IMR-90 (cell line): ENCODE data around the gene OR2AJ1. TPM values are rescaled to one million over a fixed set of nuclear protein-coding genes. Genes with fewer than 3 reads are reported as not detected.

Source experiments
- ATAC-seq: fragments of 200-7000 bp; cut with Tn5 transposase; 2 replicates; pipeline ENCODE4 v1.9.1; 2020; ENCODE audit warnings: low read depth, mild to moderate bottlenecking, moderate library complexity
- BruUV-seq: library from RNA; stranded (reverse); fragments of 400-500 nt; replicated peaks from 2 replicates; lab custom pipeline; 2021; lab: Mats Ljungman, UMichigan
- CTCF ChIA-PET: fragments of 300-600 bp; formaldehyde crosslinking; extraction: SDS; loops from one replicate; lab custom pipeline; 2021; ENCODE audit warnings: antibody characterized with exemption; lab: Yijun Ruan, JAX
- POLR2A ChIA-PET: fragments of 300-600 bp; sonication (Branson Sonifier 250); formaldehyde crosslinking; loops from one replicate; lab custom pipeline; 2022; ENCODE audit warnings: antibody characterized with exemption; ENCODE audit not compliant: unreplicated experiment; lab: Charles Lee
- DNase-seq: peaks from one replicate; pipeline ENCODE4 v3.0.0; 2013
- H2AFZ ChIP-seq: replicated peaks from 2 replicates; pipeline ENCODE3; 2013; ENCODE audit warnings: low read length, mild to moderate bottlenecking; ENCODE audit not compliant: poor library complexity
- H2AK5ac ChIP-seq: 2 replicates; pipeline ENCODE4 v1.6.1; 2013; ENCODE audit warnings: low read depth, low read length, inconsistent platforms
- H2AK9ac ChIP-seq: replicated peaks from 2 replicates; pipeline ENCODE3; 2013; ENCODE audit warnings: mild to moderate bottlenecking, low read depth, low read length, moderate library complexity; ENCODE audit not compliant: poor library complexity
- H2BK120ac ChIP-seq: 2 replicates; pipeline ENCODE4 v1.6.1; 2013; ENCODE audit warnings: low read depth, low read length, inconsistent platforms
- H2BK15ac ChIP-seq: 3 replicates; pipeline ENCODE4 v1.6.1; 2013; ENCODE audit warnings: low read depth, low read length, inconsistent platforms
- H2BK20ac ChIP-seq: 2 replicates; pipeline ENCODE4 v1.6.1; 2013; ENCODE audit warnings: low read depth, mild to moderate bottlenecking, inconsistent platforms, low read length, moderate library complexity
- H2BK5ac ChIP-seq: 2 replicates; pipeline ENCODE4 v1.6.1; 2013; ENCODE audit warnings: mild to moderate bottlenecking, low read depth, low read length, inconsistent platforms; ENCODE audit not compliant: poor library complexity, severe bottlenecking
- H3K14ac ChIP-seq: replicated peaks from 2 replicates; pipeline ENCODE4 v1.6.1; 2013; ENCODE audit warnings: low read depth, low read length, inconsistent platforms
- H3K18ac ChIP-seq: 2 replicates; pipeline ENCODE4 v1.6.1; 2013; ENCODE audit warnings: low read depth, low read length, control low read depth
- H3K23ac ChIP-seq: 2 replicates; pipeline ENCODE4 v1.6.1; 2013; ENCODE audit warnings: low read depth, low read length, inconsistent platforms
- H3K27ac ChIP-seq: 2 replicates; pipeline ENCODE4 v1.5.1; 2013; ENCODE audit warnings: mild to moderate bottlenecking, control low read depth, low read length; ENCODE audit not compliant: insufficient read depth
- H3K27me3 ChIP-seq: 2 replicates; pipeline ENCODE4 v1.6.1; 2013; ENCODE audit warnings: low read length; ENCODE audit not compliant: control insufficient read depth, insufficient read depth
- H3K36me3 ChIP-seq: 2 replicates; pipeline ENCODE4 v1.6.1; 2013; ENCODE audit warnings: low read length, mixed read lengths; ENCODE audit not compliant: control insufficient read depth, insufficient read depth
- H3K4ac ChIP-seq: 2 replicates; pipeline ENCODE4 v1.6.1; 2013; ENCODE audit warnings: low read depth, low read length, inconsistent platforms
- H3K4me1 ChIP-seq: 2 replicates; pipeline ENCODE4 v1.6.1; 2013; ENCODE audit warnings: low read length, mixed read lengths; ENCODE audit not compliant: control insufficient read depth, insufficient read depth
- H3K4me2 ChIP-seq: 2 replicates; pipeline ENCODE4 v1.6.1; 2013; ENCODE audit warnings: low read depth, mild to moderate bottlenecking, control low read depth, low read length, moderate library complexity
- H3K4me3 ChIP-seq: 2 replicates; pipeline ENCODE4 v1.5.1; 2013; ENCODE audit warnings: low read depth, mild to moderate bottlenecking, control low read depth, low read length, moderate library complexity; ENCODE audit not compliant: insufficient read depth
- H3K56ac ChIP-seq: 2 replicates; pipeline ENCODE4 v1.6.1; 2013; ENCODE audit warnings: low read length, inconsistent platforms; ENCODE audit not compliant: insufficient read depth; ENCODE audit errors: extremely low read depth
- H3K79me1 ChIP-seq, 2 experiments: 2 replicates each; pipeline ENCODE4 v1.6.1; 2013; ENCODE audit warnings: low read length in 2 of 2, inconsistent platforms in 1 of 2, low read depth in 1 of 2
- H3K9ac ChIP-seq: 2 replicates; pipeline ENCODE4 v1.6.1; 2013; ENCODE audit warnings: low read depth, low read length, control low read depth
- H3K9me1 ChIP-seq: 2 replicates; pipeline ENCODE4 v1.6.1; 2013; ENCODE audit warnings: low read length, inconsistent platforms; ENCODE audit not compliant: insufficient read depth
- H3K9me3 ChIP-seq: 2 replicates; pipeline ENCODE4 v1.6.1; 2013; ENCODE audit warnings: low read length; ENCODE audit not compliant: control insufficient read depth, insufficient read depth
- H4K20me1 ChIP-seq: 2 replicates; pipeline ENCODE4 v1.6.1; 2013; ENCODE audit warnings: low read length, inconsistent platforms; ENCODE audit not compliant: insufficient read depth
- H4K5ac ChIP-seq: 2 replicates; pipeline ENCODE4 v1.6.1; 2013; ENCODE audit warnings: mild to moderate bottlenecking, low read depth, low read length, control low read depth
- H4K8ac ChIP-seq, 2 experiments: 2 replicates each; pipeline ENCODE4 v1.6.1; 2013; ENCODE audit warnings: low read depth in 2 of 2, low read length in 2 of 2, control low read depth in 1 of 2, inconsistent platforms in 1 of 2
- H4K91ac ChIP-seq: 2 replicates; pipeline ENCODE4 v1.6.1; 2013; ENCODE audit warnings: low read depth, low read length, inconsistent platforms; ENCODE audit not compliant: insufficient read depth
- NFE2L2 ChIP-seq: fragments of 150-350 bp; IDR thresholded peaks from 2 replicates; pipeline ENCODE4 v1.6.1; 2016; ENCODE audit warnings: low read depth, mild to moderate bottlenecking, low read length
- WGBS, 2 experiments: methylation state at CpG; one replicate each; pipeline versions ENCODE4 v1.1.5 to v1.1.7; 2013; ENCODE audit warnings: missing lambda C conversion rate in 2 of 2; ENCODE audit not compliant: insufficient read length in 1 of 2; ENCODE audit errors: extremely low coverage in 2 of 2; 5-methylcytosine and 5-hydroxymethylcytosine counted together
- dilution Hi-C: fragments of 300-500 bp; cut with HindIII; formaldehyde crosslinking; loops from one replicate; pipeline ENCODE4 v1.14.3; 2018; ENCODE audit warnings: low sequenced_read_pairs; ENCODE audit not compliant: unreplicated experiment
- in situ Hi-C: fragments of 300-500 bp; cut with MboI; formaldehyde crosslinking; loops from 3 replicates; pipeline ENCODE4 v1.14.3; 2019; ENCODE audit warnings: low sequenced_read_pairs, inconsistent platforms, mixed read lengths
- intact Hi-C: fragments of 100-400 bp; cut with micrococcal nuclease; formaldehyde crosslinking; loops from 2 replicates; pipeline ENCODE4 v1.10.0; 2022
- polyA plus RNA-seq, 3 experiments: library from polyadenylated mRNA; depleted of rRNA; stranded (reverse); fragments of >200 nt; gene quantifications; 2 replicates each; pipeline ENCODE4 v1.2.3, GENCODE V29; 2012; ENCODE audit warnings: low replicate concordance in 1 of 3
- total RNA-seq: library from RNA; depleted of rRNA; stranded (reverse); fragments of >200 nt; gene quantifications from 2 replicates; pipeline ENCODE4 v1.2.3, GENCODE V29; 2012

The OR2AJ1 gene
- total and polyA plus RNA-seq, 2 of the 4 experiments (the other 2 are of a cell fraction), result not detected

- no peak overlapping the region for H2BK20ac ChIP-seq
- H2BK5ac ChIP-seq, result peak overlapping the region; percentile 54
- ATAC-seq (no peak), DNase-seq (peak; percentile 32)
- H4K91ac ChIP-seq, result no peak overlapping the region
- no peak overlapping the region for H3K4me3 ChIP-seq
- no peaks in the 10 kb centered on the region for H3K27me3 ChIP-seq
- dilution Hi-C loops, result no loop called here
- no peaks in the 10 kb centered on the region for H3K9me1 ChIP-seq
- no peak overlapping the region for H2BK120ac ChIP-seq
- ChIA-PET CTCF (interaction anchor here (0.6 kb wide), 1 partner anchor 22 kb away, joined by 3 read pairs; no protein-coding TSS in a partner anchor), POLR2A (no interaction called here)
- H2AK5ac ChIP-seq, result no peak overlapping the region
- TF ChIP-seq NFE2L2, result no peak
- H3K27ac ChIP-seq, result no peak overlapping the region
- intact Hi-C loops, result no loop called here
- no peak overlapping the region for H3K18ac ChIP-seq
- no peak overlapping the region for H3K56ac ChIP-seq
- no peak overlapping the region for H3K23ac ChIP-seq
- whole genome bisulfite sequencing, 2 experiments, result no CpG with 5 or more reads among the region's 7 CpGs
- no peak overlapping the region for H3K14ac ChIP-seq
- H3K9me3 ChIP-seq, result peaks cover 9% of the 10 kb centered on the region
- H2AFZ ChIP-seq, result no peak overlapping the region
- no peak overlapping the region for H4K8ac ChIP-seq
- in situ Hi-C loops, result no loop called here
- no peak overlapping the region for H3K9ac ChIP-seq
- BruUV-seq, result no TSS peak
- no peak overlapping the region for H2AK9ac ChIP-seq
- no peak overlapping the region for H3K4ac ChIP-seq
- H3K79me1 ChIP-seq, result no peaks in the 10 kb centered on the region
- H3K4me2 ChIP-seq, result peak overlapping the region; percentile 62; the same call in 1 of the 2 replicates
- no peaks in the 10 kb centered on the region for H3K4me1 ChIP-seq
- H4K5ac ChIP-seq, result no peak overlapping the region
- no peak overlapping the region for H2BK15ac ChIP-seq
- H4K20me1 ChIP-seq, result no peaks in the 10 kb centered on the region
- H3K36me3 ChIP-seq, result no peaks in the 10 kb centered on the region
Measured at GRCh38 chr1:247906504-247907047, 18.1 kb upstream of the OR2AJ1 start.
